ENCODE data around the gene ERGIC3. TPM values are rescaled to one million over a fixed set of nuclear protein-coding genes. Genes with fewer than 3 reads are reported as not detected.
"Not testable (repeated sequence)": the region's sequence is repeated elsewhere in the genome, so short reads cannot be mapped to it uniquely, and the experiment has no call there.

Gene ERGIC3
- total RNA-seq, 4 donors from 2014 or later: 143 to 184 (median 163) TPM

GRCh38 chr20:35552914-35553313 is 11.0 kb downstream of the ERGIC3 start:
- DNase-seq (ENCODE audit: low spot score) (no peak), ATAC-seq (ENCODE audit: low FRiP score) (no peak)
- TF ChIP-seq, protein P1, sequence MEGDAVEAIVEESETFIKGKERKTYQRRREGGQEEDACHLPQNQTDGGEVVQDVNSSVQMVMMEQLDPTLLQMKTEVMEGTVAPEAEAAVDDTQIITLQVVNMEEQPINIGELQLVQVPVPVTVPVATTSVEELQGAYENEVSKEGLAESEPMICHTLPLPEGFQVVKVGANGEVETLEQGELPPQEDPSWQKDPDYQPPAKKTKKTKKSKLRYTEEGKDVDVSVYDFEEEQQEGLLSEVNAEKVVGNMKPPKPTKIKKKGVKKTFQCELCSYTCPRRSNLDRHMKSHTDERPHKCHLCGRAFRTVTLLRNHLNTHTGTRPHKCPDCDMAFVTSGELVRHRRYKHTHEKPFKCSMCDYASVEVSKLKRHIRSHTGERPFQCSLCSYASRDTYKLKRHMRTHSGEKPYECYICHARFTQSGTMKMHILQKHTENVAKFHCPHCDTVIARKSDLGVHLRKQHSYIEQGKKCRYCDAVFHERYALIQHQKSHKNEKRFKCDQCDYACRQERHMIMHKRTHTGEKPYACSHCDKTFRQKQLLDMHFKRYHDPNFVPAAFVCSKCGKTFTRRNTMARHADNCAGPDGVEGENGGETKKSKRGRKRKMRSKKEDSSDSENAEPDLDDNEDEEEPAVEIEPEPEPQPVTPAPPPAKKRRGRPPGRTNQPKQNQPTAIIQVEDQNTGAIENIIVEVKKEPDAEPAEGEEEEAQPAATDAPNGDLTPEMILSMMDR (IDR thresholded peaks at IDR 0.05): no peak

DNA sequence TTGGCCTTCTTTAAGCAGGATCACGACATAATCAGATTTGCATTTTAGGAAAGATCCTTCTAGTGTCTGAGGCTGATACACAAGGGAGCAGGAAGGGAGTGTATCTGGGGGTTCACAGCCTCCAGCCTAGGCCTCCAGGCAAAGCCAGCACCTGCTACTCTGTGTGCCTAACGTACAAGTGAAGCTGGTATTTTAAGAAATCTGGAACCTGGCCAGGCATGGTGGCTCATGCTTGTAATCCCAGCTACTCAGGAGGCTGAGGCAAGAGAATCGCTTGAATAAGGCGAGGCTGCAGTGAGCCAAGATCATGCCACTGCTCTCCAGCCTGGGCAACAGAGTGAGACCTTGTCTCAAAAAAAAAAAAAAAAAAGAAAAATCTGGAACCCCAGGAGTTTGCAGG is 13.6 kb downstream of the ERGIC3 start:
- ATAC-seq (ENCODE audit: low FRiP score); DNase-seq (ENCODE audit: low spot score): not testable (repeated sequence)

GRCh38 chr20:35555951-35556645 is 14.2 kb downstream of the ERGIC3 start:
- TF ChIP-seq, protein P1 (IDR thresholded peaks at IDR 0.05): no peak
- no peak for DNase-seq (ENCODE audit: low spot score)

DNA sequence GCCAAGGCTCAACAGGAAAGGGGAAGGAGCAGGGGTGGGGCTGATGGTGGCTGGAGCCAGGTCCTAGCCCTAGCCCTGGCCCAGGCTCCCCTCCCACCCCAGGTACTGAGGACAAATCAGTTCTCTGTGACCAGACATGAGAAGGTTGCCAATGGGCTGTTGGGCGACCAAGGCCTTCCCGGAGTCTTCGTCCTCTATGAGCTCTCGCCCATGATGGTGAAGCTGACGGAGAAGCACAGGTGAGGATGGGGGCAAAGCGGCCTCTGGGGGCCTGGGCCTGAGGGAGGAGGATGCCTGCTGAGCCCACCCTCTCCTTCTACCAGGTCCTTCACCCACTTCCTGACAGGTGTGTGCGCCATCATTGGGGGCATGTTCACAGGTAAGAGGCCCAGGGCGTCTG is 15.0 kb downstream of the ERGIC3 start:
- ATAC-seq (ENCODE audit: low FRiP score): no peak
- TF ChIP-seq, protein P1 (IDR thresholded peaks at IDR 0.05): no peak

More at GRCh38 chr20:35555951-35556645, 14.2 kb downstream of the ERGIC3 start:
- ATAC-seq (ENCODE audit: low FRiP score): no peak

GRCh38 chr20:35558451-35558850 is 16.6 kb downstream of the ERGIC3 start:
- DNase-seq (ENCODE audit: low spot score) (no peak), ATAC-seq (ENCODE audit: low FRiP score) (no peak)
- TF ChIP-seq, protein P1 (IDR thresholded peaks at IDR 0.05): no peak

More for the DNA sequence above, 15.0 kb downstream of the ERGIC3 start:
- DNase-seq (ENCODE audit: low spot score): no peak

GRCh38 chr20:35559042-35559693 is 17.3 kb downstream of the ERGIC3 start:
- ATAC-seq (ENCODE audit: low FRiP score) (no peak), DNase-seq (ENCODE audit: low spot score) (no peak)
- TF ChIP-seq, protein P1 (IDR thresholded peaks at IDR 0.05): no peak

GRCh38 chr20:35560105-35560511 is 18.2 kb downstream of the ERGIC3 start:
- ATAC-seq (ENCODE audit: low FRiP score): no peak
- TF ChIP-seq, protein P1 (IDR thresholded peaks at IDR 0.05): no peak
- DNase-seq (ENCODE audit: low spot score): no peak

Data from omental fat pad (tissue), 4 donors.